Peyer's patch (tissue), 4 donors: Measurements from ENCODE around the gene ZBTB22.
"Not testable (repeated sequence)": the region's sequence is repeated elsewhere in the genome, so short reads cannot be mapped to it uniquely, and the experiment has no call there.

Experiments used
- CTCF ChIP-seq, 6 experiments: fragments of 450-650 bp in 4 of 6; fragments of 200-600 bp in 2 of 6; sonication (generic) in 1 of 6; IDR thresholded peaks; one replicate each; pipeline ENCODE4 v1.5.1; 2017 to 2019; ENCODE audit warnings: antibody characterized with exemption in 6 of 6, mild to moderate bottlenecking in 3 of 6, moderate library complexity in 1 of 6
- POLR2A ChIP-seq, 2 donors: fragments of 450-650 bp; IDR thresholded peaks; one replicate each; pipeline ENCODE4 v1.5.1; 2017; ENCODE audit warnings: antibody characterized with exemption in 2 of 2, mild to moderate bottlenecking in 2 of 2, moderate library complexity in 2 of 2

- TF ChIP-seq POLR2A, CTCF (IDR thresholded peaks at IDR 0.05): not testable (repeated sequence)
These were observed 39.8 kb upstream of the ZBTB22 start for GRCh38 chr6:33357160-33357871.
